H1 (cell line): Measurements from ENCODE around the gene CTNNBL1. TPM values are rescaled to one million over a fixed set of nuclear protein-coding genes. Genes with fewer than 3 reads are reported as not detected.

Experiments used
- ATF3 ChIP-seq: IDR thresholded peaks from 2 replicates; pipeline ENCODE4 v1.6.1; 2011; ENCODE audit warnings: low read depth, mild to moderate bottlenecking, low read length; ENCODE audit not compliant: insufficient read depth
- KDM4A ChIP-seq: IDR thresholded peaks from one replicate; pipeline ENCODE4 v1.7.1; 2012; ENCODE audit warnings: low read depth, mild to moderate bottlenecking, moderate library complexity, low read length, inconsistent platforms; ENCODE audit not compliant: severe bottlenecking
- RAD21 ChIP-seq, 2 experiments: IDR thresholded peaks in 1 of 2; conservative IDR thresholded peaks in 1 of 2; 2 replicates each; pipeline ENCODE4 v1.6.1; 2011; ENCODE audit warnings: low read depth in 2 of 2, low read length in 2 of 2, improper control_type of control experiment in 1 of 2, inconsistent platforms in 1 of 2, mild to moderate bottlenecking in 1 of 2, moderate library complexity in 1 of 2
- RNF2 ChIP-seq: fragments of 200-900, 300-1000 bp; sonication (generic); IDR thresholded peaks from 2 replicates; pipeline ENCODE4 v1.7.1; 2016; ENCODE audit warnings: borderline replicate concordance, low read depth, mild to moderate bottlenecking, antibody characterized with exemption, low read length; ENCODE audit not compliant: poor library complexity, severe bottlenecking; ENCODE audit errors: missing control alignments
- SIRT6 ChIP-seq: IDR thresholded peaks from one replicate; pipeline ENCODE4 v1.7.1; 2012; ENCODE audit warnings: low read length, inconsistent platforms
- TAF7 ChIP-seq: optimal IDR thresholded peaks from 2 replicates; pipeline ENCODE3; 2011; ENCODE audit warnings: low read depth, mild to moderate bottlenecking, inconsistent platforms, low read length, moderate library complexity, borderline replicate concordance
- TBP ChIP-seq: IDR thresholded peaks from 2 replicates; pipeline ENCODE4 v1.6.1; 2011; ENCODE audit warnings: low read depth, low read length, improper control_type of control experiment
- YY1 ChIP-seq: IDR thresholded peaks from 2 replicates; pipeline ENCODE4 v1.6.1; 2011; ENCODE audit warnings: low read depth, mild to moderate bottlenecking, low read length
- ZNF274 ChIP-seq: IDR thresholded peaks from 2 replicates; pipeline ENCODE4 v1.7.0; 2012; ENCODE audit warnings: low read length, borderline replicate concordance; ENCODE audit errors: extremely low read depth
- polyA plus RNA-seq, 7 experiments: library from polyadenylated mRNA; depleted of rRNA in 3 of 7; stranded (reverse) in 5 of 7; unstranded in 2 of 7; fragments of >200 nt in 5 of 7; fragments of 200-250 nt in 2 of 7; gene quantifications; 1 replicate in 5 of 7; 2 replicates in 1 of 7; 4 replicates in 1 of 7; pipeline versions ENCODE4 v1.2.1 to v1.2.3, GENCODE V29; 2011 to 2013; ENCODE audit warnings: missing spikeins in 2 of 7, mixed read lengths in 2 of 7
- total RNA-seq: library from RNA; stranded (reverse); fragmentation: NEBNext Ultra II Directional; extraction: Animal tissue kit (Norgen Biotek cat#: 25700); gene quantifications from 2 replicates; pipeline ENCODE4 v1.2.1, GENCODE V29; 2021

CTNNBL1 gene
- total and polyA plus RNA-seq, 2 of the 8 experiments (the other 6 are each of a cell fraction or from before 2014, with no cell fraction given) = 19.6 to 81.6 TPM

DNA sequence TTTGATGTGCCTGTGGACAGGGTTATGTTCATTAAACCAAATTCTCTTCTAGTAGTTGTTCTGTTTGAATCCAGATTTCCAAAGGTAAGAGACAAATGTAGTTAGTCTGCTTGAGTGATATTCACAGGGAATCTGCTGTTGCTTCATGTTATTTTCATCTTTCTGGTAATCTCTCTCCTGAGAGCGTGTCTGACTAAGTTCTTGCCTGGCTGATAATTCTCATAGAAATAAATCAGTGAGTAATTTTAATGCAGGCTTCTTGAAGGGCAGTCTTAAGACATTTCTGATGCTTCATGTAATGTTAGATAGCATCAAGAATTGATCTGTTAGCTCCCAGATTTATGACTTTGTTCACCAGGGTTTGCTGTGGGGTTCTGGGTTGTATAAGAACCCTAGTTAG, 54.2 kb downstream of the CTNNBL1 start (continued):
- TF ChIP-seq ZNF274 (no peak), TBP (no peak), ATF3 (no peak), RAD21 (IDR thresholded peaks at IDR 0.05 in 1 of 2, conservative IDR thresholded peaks at IDR 0.05 in 1 of 2; ENCODE audit: low read depth in 2 of 2, low read length in 2 of 2) (no peak), SIRT6 (no peak), RNF2 (no peak), YY1 (no peak), TAF7 (no peak), KDM4A (no peak)
